ENCODE results near the gene PREB. TPM values are rescaled to one million over a fixed set of nuclear protein-coding genes. Genes with fewer than 3 reads are reported as not detected.

The PREB gene
- total RNA-seq, 4 donors from 2014 or later = 66.5 to 106 (median 69.4) TPM

GRCh38 chr2:27170581-27171337 lies 36.3 kb upstream of the PREB start:
- Histone ChIP-seq H3K9me3 (no peaks in the 10 kb centered on the region), H3K4me3 (no peak overlapping the region), H3K36me3 (no peaks in the 10 kb centered on the region), H3K27me3 (no peaks in the 10 kb centered on the region), H3K27ac (no peak overlapping the region), H3K4me1 (peaks cover 0 to 16% (median 1%) of the 10 kb centered on the region in 4 donors)
- no peak for TF ChIP-seq POLR2A (IDR thresholded peaks at IDR 0.05)
- TF ChIP-seq, protein P1, sequence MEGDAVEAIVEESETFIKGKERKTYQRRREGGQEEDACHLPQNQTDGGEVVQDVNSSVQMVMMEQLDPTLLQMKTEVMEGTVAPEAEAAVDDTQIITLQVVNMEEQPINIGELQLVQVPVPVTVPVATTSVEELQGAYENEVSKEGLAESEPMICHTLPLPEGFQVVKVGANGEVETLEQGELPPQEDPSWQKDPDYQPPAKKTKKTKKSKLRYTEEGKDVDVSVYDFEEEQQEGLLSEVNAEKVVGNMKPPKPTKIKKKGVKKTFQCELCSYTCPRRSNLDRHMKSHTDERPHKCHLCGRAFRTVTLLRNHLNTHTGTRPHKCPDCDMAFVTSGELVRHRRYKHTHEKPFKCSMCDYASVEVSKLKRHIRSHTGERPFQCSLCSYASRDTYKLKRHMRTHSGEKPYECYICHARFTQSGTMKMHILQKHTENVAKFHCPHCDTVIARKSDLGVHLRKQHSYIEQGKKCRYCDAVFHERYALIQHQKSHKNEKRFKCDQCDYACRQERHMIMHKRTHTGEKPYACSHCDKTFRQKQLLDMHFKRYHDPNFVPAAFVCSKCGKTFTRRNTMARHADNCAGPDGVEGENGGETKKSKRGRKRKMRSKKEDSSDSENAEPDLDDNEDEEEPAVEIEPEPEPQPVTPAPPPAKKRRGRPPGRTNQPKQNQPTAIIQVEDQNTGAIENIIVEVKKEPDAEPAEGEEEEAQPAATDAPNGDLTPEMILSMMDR (IDR thresholded peaks at IDR 0.05) = no peak
- no peak for DNase-seq

DNA sequence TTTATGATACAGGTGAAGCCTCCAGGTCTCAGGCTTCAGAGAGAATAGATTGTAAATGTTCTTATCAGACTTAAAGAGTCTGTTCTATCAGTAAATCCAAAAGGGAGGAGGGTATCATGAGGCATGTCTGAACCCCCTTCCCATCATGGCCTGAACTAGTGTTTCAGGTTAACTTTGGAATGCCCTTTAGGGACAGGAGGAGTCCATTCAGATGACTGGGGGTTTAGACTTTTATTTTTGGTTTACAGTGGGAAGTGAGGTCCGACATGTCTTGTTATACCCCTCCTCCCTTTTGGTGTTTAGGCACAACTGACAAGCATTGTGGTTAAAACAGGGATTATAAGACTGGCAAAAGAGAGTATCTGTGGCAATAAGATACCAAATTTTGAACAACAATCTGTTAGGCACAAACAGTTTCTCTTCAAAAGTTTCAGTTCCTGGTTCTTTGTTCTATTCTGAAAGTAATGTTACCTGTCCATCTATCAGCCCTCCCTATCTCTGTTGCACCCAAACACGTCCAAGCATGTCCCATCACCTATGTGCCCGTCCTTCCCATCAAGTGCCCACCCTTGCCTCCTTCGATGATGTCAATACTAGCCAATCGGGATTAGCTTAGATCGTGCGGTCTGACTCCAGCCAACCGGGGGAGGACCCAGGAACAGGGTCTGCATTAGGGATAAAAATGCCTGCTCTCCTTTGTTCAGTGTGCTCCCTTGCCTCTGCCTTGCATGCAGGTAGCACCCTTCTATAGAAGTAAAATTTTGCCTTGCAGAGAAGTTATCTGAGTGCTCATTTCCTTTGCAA lies 30.7 kb upstream of the PREB start:
- Histone ChIP-seq H3K27ac (peak overlapping the region in 1 of 4 donors; percentile 11), H3K27me3 (no peaks in the 10 kb centered on the region), H3K4me1 (peaks cover 0 to 9% (median 1%) of the 10 kb centered on the region in 4 donors), H3K4me3 (no peak overlapping the region), H3K9me3 (no peaks in the 10 kb centered on the region), H3K36me3 (no peaks in the 10 kb centered on the region)
- TF ChIP-seq POLR2A (IDR thresholded peaks at IDR 0.05) = no peak
- TF ChIP-seq, protein P1 (IDR thresholded peaks at IDR 0.05) = no peak
- DNase-seq = no peak

- Histone ChIP-seq H3K4me3 (peak overlapping the region in 2 of 4 donors; percentile 23 to 31), H3K27me3 (no peaks in the 10 kb centered on the region), H3K36me3 (no peaks in the 10 kb centered on the region), H3K27ac (peak overlapping the region in 2 of 4 donors; percentile 0 to 35), H3K9me3 (no peaks in the 10 kb centered on the region), H3K4me1 (no peaks in the 10 kb centered on the region)
- DNase-seq = no peak
- TF ChIP-seq, protein P1 (IDR thresholded peaks at IDR 0.05) = no peak
- no peak for TF ChIP-seq POLR2A (IDR thresholded peaks at IDR 0.05)
Observed at GRCh38 chr2:27162151-27163121, 28.0 kb upstream of the PREB start.

- H3K27ac ChIP-seq = no peak overlapping the region
- H3K9me3 ChIP-seq = no peaks in the 10 kb centered on the region
- no peak overlapping the region for H3K4me3 ChIP-seq
- no peaks in the 10 kb centered on the region for H3K27me3 ChIP-seq
- H3K4me1 ChIP-seq = no peaks in the 10 kb centered on the region
- no peak for TF ChIP-seq POLR2A (IDR thresholded peaks at IDR 0.05)
- TF ChIP-seq, protein P1 (IDR thresholded peaks at IDR 0.05) = no peak
- H3K36me3 ChIP-seq = no peaks in the 10 kb centered on the region
- DNase-seq = no peak
Observed at GRCh38 chr2:27160191-27160590, 25.8 kb upstream of the PREB start.

- no peak for DNase-seq
- no peak for TF ChIP-seq POLR2A (IDR thresholded peaks at IDR 0.05)
- TF ChIP-seq, protein P1 (IDR thresholded peaks at IDR 0.05) = no peak
- H3K27ac ChIP-seq = no peak overlapping the region
Observed at GRCh38 chr2:27159271-27159670, 24.8 kb upstream of the PREB start.

More at GRCh38 chr2:27159271-27159670, 24.8 kb upstream of the PREB start:
- no peaks in the 10 kb centered on the region for H3K36me3 ChIP-seq
- H3K4me3 ChIP-seq = no peak overlapping the region
- H3K4me1 ChIP-seq = no peaks in the 10 kb centered on the region
- H3K27me3 ChIP-seq = no peaks in the 10 kb centered on the region
- H3K9me3 ChIP-seq = no peaks in the 10 kb centered on the region
